GM12864 (cell line): ENCODE measurements around the gene POFUT2.

Experiments
- DNase-seq: peaks from one replicate; pipeline ENCODE4 v3.0.0-alpha.2; 2011; ENCODE audit warnings: low read depth
- H3K4me3 ChIP-seq: 2 replicates; pipeline ENCODE4 v1.5.1; 2011; ENCODE audit warnings: mild to moderate bottlenecking, low read depth, low read length, control low read depth
- TF ChIP-seq, protein P1 (sequence below): IDR thresholded peaks from 2 replicates; pipeline ENCODE4 v1.5.1; 2011; ENCODE audit warnings: low read depth, mild to moderate bottlenecking, moderate library complexity, low read length, control low read depth, inconsistent platforms; ENCODE audit errors: missing control alignments

The POFUT2 gene

DNA sequence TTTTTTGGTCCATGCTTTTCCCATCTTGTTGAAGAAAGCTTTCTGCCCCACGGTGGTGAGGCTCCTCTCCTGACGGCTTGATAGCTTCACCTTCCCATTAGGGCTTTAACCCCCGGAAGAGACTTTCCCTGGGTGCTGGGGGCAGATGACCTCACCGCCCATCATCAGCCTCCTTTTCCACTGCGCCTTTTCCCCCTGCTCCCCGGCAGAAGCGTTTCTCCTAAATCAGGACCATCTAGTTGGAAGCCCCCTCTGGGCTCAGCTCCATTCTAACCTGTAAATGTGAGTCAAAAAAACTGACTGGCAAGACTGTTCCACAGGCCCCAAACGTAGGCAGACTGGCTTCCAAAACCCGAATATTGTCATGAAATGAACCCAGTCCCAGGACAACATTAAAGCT lies 6.7 kb downstream of the POFUT2 start:
- no peak for DNase-seq
- no peak overlapping the region for H3K4me3 ChIP-seq
- TF ChIP-seq, protein P1, sequence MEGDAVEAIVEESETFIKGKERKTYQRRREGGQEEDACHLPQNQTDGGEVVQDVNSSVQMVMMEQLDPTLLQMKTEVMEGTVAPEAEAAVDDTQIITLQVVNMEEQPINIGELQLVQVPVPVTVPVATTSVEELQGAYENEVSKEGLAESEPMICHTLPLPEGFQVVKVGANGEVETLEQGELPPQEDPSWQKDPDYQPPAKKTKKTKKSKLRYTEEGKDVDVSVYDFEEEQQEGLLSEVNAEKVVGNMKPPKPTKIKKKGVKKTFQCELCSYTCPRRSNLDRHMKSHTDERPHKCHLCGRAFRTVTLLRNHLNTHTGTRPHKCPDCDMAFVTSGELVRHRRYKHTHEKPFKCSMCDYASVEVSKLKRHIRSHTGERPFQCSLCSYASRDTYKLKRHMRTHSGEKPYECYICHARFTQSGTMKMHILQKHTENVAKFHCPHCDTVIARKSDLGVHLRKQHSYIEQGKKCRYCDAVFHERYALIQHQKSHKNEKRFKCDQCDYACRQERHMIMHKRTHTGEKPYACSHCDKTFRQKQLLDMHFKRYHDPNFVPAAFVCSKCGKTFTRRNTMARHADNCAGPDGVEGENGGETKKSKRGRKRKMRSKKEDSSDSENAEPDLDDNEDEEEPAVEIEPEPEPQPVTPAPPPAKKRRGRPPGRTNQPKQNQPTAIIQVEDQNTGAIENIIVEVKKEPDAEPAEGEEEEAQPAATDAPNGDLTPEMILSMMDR = no peak

DNA sequence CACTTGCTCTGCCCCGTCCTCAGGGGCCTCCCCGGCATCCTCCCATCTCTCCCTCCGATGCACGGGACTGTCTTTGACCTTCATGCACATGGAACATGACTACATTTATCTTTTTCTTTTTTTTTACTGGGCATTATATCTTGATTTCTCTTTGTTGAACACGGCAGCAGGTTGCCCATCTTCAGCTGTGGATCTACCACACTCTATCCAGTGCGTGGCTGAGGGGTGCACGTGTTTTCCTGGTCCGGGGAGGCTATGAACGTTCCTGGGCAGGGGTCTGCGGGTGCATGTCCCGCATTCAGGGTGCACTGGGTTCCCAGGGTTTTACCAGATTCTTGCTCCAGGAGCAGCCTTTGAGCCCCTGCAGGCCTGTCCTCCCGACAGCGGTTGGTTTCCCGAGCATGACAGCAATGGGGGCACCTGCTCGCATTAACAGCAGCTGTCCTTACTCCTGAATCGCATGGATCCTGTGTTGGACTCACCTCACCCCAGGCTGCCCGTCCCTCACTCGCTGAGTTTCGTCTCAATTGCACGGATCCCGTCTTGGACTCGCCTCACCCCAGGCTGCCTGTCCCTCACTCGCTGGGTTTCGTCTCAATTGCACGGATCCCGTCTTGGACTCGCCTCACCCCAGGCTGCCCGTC lies 7.4 kb downstream of the POFUT2 start:
- no peak for DNase-seq
- H3K4me3 ChIP-seq = no peak overlapping the region
- TF ChIP-seq, protein P1 = no peak

DNA sequence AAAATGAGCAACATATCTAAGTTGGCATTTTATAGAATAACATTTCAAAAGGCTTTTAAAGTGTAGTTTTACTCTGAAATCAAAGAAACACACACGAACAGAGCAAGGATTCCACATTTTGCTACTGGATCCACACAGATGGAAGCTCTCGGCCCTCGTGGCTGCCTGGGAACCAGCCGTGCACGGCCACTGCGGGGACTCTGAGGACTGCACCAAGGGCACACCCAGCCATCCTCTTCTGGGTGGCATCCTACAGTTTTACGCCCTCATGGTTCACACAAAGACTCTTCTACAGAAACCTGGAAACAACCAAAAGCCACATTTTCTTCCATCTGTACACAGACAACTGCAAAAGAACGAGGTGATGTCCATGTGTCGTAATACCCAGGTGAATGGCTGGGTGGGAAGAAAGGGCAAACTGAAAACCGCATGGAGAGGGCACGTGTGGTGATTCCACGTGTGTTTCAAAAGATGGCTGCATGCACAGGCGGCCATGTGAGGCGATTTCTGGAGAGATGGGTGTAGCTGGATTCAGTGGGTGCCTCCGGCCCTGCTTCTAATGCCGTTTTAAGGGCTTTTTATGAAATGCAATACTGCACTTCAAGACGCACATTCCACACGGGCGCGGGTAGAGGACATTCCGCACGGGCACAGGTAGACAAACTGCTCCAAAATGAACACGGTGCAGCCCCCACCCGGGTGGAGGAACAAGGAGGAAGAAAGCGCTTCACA lies 8.1 kb downstream of the POFUT2 start:
- DNase-seq = no peak
- TF ChIP-seq, protein P1 = no peak
- H3K4me3 ChIP-seq = no peak overlapping the region

DNA sequence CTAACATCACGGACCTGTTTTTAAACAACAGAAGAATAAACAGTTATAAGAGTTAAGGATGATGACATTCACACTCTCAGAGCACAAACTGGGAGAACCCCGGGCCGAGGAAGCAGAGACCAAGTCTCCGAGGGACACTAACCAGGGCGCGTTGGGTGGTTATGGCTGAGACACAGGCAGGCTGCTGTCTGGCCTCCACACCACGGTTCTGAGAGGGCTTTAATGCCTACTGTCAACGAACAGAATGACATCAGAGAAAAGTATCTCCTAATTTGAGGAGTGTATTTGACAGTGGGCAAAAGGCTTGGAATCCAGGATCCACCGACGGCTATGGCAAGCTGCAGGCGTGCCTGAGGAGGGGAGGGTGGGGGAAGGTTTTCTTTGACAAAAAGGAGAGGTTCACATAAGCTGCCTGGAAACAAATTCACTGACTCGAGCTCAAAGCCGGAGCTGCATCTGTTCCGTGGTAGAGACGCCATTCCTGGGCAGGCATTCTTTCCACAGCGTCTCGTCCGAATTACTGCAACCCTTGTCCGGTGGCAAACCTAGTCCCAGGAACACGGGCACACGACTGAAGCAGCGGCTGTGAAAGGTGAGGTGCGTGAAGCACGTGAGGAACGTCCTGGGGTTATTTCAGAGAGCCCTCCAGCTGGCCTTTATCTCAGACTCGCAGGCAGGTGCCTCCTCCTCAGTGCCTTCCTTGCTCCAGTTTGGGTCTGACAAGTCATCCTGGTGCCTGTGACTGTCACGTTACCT lies 9.4 kb downstream of the POFUT2 start:
- TF ChIP-seq, protein P1 = no peak
- DNase-seq = no peak
- no peak overlapping the region for H3K4me3 ChIP-seq

DNA sequence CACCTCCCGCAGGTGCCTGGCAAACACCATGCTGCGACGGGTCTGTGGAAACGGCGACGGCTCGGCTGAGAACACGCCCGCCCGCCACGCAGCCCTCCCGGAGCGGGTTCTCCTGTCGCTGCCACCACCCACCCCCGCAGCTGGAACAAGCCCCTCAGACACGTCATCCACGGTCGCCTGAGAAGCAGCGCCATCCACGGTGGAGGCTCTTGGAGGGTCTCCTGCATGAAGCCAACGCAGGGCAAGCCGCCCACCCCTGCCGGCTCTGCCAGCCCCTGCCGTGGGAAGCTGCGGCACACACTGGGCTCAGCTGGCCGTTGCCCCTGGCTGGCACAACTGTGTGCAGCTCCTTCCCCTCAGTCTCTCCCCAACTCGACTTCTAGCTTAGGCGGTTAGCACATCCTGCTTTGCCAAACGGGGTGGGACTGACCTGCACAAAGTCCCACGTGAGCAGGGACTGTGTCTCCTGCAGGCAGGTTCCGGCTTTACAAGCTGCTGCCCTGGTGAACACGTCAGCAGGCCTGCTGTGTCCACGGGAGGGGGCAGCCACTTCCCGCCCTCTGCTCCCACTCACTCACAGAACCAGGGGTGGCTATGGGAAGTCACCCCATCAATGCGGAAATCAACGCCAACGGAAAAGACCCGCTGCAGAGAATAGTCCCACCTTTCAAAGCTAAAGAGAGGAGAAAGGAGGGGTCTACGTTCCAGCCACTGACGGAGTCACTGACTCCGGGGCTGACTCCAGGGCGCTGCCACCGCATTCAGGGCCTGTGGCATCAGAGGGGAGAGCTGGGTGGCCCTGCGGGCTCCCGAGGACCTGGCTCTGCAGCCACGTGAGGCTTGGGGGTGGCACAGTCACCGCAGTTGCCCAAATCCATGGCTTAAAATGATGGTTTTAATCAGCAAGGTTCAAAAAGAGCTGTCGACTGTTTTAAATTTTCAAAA lies 10.3 kb downstream of the POFUT2 start:
- TF ChIP-seq, protein P1 = no peak
- H3K4me3 ChIP-seq = no peak overlapping the region
- no peak for DNase-seq

DNA sequence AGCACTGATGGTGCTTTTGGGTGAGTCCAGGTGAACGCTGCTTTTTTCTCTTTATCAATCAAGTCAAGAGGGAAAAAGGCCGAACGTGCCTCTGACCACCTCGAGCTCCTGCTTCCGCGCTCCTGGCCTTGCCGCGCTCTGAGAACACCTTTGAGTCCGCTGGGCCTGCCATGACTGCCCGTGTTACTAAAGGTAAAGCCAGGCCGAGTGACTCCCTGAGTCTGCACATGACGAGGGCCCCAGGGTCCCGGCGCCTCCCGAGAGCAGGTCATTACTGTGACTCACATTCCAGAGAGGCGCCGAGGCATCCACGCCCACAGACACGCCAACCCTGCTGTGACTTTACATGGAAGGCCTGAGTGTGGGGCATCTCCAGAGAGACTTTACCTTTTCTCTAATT lies 11.1 kb downstream of the POFUT2 start:
- DNase-seq = no peak
- TF ChIP-seq, protein P1 = no peak
- no peak overlapping the region for H3K4me3 ChIP-seq
